GM18508 (cell line): ENCODE data around the gene PALMD.

Source experiments
- ATAC-seq: cut with Tn5 transposase; IDR thresholded peaks from one replicate; pipeline ENCODE4 v1.9.1; 2021; ENCODE audit warnings: moderate number of reproducible peaks; ENCODE audit not compliant: insufficient read depth, unreplicated experiment

The PALMD gene

GRCh38 chr1:99629164-99629563 lies 16.7 kb upstream of the PALMD start:
- ATAC-seq: no peak

GRCh38 chr1:99634971-99635624 lies 10.8 kb upstream of the PALMD start:
- ATAC-seq: no peak

DNA sequence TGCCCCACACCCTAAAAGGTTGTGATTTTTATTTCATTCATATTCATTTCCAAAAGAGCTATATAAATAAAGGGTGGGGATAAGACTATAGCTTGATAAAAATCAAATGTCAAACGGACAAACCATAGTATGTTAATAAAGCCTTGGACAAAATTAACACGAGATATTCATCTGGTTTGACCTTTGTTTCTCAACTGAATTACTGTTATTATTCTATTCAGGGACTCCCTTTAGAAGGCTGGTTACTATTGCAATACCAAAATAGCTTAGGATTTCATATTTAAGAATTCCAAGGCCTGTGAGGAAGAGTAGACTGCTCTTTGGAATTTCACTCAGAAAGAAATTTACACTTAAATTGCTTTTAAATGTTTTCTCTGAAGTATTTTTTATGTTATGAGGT lies 10.2 kb upstream of the PALMD start:
- no peak for ATAC-seq

GRCh38 chr1:99636647-99637175 lies 9.2 kb upstream of the PALMD start:
- ATAC-seq: no peak

DNA sequence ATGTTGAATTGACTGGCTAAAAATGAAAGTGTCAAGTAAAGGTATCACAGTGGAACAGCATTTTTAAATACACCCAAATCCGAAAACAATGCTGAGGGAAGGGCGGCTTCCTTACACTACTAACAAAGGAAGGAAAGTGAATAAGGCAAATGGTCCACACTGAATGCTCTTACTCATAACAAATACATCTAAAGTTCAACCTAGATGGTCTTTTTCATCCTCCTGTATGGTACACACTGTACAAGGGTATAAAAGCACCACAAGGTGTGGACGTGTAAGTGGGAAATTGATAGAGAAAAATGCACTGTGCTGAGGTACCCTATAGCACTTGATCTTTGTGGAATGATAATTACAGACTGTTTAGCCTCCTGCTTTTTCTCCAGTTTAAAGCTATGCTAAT lies 7.1 kb upstream of the PALMD start:
- ATAC-seq: no peak

- no peak for ATAC-seq
Observed at GRCh38 chr1:99639408-99639807, 6.5 kb upstream of the PALMD start.

DNA sequence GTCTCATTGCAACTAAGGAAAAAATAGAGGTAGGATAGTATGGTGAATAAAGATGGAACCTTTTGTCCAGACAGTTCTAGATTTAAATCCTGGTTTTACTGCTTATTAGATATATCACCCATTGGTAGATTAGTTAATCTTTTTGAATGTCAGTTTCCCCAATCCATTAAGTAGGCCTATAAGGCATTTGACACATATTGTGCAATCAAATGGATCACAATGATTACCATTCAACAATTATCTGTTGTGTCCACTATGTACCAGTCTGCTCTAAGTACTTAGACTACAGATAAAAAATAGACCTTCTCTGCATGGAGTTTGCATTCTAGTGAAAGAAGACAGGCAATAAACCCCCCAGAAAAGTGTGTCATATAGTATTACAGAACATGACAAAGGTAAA lies 6.0 kb upstream of the PALMD start:
- no peak for ATAC-seq

DNA sequence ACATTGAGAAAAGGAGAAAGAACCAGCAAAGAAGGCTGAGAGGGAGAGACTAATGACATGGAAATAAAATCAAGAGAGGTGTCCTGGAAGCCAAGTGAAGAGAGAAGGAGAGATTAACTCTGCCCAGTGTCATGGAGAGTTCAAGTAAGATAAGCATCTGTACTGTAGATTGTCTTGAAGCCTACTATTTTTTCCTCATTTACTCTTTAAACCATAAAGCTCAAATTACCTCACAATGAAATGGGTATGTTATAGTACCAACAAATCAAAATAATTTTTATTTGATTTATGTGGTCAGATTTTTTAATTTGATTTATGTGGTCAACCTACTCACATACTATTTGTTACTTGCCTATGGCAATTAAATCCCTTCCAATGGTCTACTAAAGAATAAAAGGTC lies 5.2 kb upstream of the PALMD start:
- no peak for ATAC-seq

DNA sequence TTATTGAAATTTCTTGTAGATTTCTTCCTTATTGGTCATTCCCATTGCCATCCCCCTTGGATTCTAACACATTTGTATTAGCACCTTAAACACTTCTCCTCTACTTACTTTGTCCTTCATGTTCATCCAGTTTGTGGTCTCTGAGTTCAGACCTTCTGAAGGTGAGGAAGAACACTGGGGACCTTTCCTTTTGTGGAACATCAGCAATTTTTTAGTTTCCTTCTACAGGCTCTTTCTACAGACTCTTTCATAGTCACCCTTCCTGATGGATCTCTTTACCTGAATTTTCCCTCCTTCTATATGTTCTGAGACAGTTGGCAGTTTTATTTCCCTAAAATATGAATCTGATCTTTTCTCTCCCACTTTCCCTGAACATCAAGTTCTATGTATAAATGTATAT lies 4.4 kb upstream of the PALMD start:
- no peak for ATAC-seq

DNA sequence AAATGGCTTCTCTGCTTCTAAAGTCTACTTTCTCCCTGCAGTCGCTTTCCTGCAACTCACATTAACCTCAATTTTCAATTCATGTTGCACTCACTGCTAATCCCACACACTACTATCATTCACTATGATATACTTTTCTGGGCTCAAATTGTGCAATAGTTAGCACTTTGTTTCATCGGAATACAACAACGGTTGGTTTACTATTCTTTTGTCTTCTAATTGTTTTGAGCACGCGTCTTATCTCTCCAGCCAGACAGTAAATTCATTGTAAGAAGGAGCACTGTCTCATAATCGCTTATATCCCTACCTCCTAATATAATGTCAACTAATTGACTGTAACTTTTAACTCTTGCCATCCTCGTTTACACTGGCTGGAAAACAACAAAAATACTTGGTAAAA lies 3.9 kb upstream of the PALMD start:
- ATAC-seq: no peak

DNA sequence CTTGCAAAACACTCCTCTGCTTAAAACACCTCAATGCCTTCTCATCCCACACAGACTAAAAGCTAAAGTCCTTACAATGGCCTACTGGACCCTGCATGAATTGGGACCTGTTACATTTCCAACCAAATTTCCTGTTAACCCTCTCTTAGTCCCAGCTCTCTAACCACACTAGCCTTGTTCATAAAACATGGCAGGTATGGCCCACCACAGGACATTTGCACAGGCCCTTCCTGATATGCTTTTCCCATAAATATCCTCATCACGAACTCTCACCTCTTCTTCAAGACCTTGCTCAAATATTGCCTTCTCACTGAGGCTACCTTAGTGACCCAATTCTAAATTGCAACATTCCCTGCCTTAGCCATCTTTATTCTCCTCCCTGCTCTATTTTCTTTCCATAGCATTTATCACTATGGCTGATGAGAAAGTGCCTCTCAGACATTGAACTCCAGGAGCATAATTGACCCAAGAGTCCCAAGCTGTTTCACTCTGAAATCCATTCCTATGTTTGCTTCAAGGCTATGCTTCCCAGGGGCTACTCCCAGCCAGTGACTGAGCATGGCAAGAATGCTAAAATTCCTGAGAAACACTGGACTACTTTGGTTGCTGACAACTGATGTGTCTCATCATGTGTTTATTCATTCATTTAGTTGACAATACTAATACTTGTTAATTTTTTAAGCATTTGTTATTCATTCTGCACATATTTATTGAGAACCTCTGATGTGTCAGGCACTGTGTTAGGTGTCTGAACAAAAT lies 2.7 kb upstream of the PALMD start:
- ATAC-seq: no peak

GRCh38 chr1:99644279-99645004 lies 1.5 kb upstream of the PALMD start:
- no peak for ATAC-seq

GRCh38 chr1:99645203-99645602 lies 710 bp upstream of the PALMD start:
- ATAC-seq: no peak

GRCh38 chr1:99646868-99647267 lies 955 bp downstream of the PALMD start:
- no peak for ATAC-seq

DNA sequence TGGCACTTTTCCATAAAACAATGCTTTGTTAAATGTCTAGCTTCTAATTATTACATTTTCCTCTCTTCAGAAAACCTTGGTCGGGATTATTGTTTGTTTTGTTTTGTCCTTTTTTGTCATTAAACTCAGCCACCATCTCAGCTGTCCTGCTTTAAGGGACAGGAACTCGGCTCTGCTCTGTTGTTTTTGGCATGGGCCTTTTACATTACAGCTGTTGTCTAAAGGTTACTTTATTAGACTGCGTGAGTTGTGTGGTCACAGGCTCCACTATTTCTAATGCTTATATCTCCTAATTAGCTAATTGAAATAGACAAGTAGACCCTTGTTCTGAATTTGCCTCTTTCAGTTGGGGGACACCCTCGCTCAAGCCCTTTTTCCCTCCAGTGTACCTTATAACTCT lies 1.6 kb downstream of the PALMD start:
- ATAC-seq: no peak

GRCh38 chr1:99648107-99648506 lies 2.2 kb downstream of the PALMD start:
- ATAC-seq: no peak

DNA sequence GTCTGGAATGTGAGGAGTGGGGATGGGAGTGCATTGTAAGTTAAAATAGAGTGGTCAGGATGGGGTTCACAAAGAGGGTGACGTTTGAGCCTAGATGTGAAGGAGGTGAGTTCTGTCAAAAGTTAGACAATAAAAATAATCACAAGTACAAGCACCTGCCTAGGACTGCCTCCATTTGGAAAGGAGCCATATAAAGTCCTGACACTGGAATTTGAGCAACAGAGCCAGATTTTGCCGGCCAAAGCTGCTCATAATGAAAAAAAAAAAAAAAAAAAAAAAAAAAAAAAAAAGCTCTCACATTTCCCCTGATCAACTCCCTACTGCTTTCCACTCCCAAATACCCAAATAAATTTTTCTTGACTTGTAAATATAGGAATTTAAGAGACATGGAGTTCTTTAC lies 4.1 kb downstream of the PALMD start:
- ATAC-seq: no peak

DNA sequence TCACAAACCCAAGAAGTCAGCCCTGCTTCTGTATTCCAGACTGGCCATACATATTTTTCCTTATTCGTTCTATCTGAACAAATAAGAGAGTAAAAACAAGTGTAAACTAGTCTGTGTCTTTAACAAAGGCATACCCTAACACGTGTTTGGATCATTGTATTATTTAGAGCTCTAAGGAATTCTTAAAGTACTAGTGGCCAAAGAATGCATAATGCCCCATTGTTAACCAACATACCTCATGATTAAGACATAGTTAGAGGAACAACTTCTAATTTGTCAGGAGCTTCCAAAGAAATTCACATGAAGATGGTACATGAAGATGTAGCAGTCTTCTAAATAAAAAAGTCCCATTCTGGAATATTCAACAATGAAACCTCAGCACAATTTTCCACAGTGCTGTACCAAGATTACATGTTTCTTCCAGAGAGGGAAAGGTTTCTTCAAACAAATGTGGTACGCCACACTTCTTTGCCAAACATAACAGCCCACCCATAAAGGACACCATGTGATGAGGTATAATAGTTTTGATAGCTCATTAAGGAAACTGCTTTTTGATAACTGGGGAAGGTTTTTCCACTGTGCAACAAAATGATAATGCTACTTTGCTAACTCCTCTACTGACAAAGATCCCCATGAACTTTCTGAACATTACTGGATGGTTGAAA lies 5.0 kb downstream of the PALMD start:
- ATAC-seq: no peak

DNA sequence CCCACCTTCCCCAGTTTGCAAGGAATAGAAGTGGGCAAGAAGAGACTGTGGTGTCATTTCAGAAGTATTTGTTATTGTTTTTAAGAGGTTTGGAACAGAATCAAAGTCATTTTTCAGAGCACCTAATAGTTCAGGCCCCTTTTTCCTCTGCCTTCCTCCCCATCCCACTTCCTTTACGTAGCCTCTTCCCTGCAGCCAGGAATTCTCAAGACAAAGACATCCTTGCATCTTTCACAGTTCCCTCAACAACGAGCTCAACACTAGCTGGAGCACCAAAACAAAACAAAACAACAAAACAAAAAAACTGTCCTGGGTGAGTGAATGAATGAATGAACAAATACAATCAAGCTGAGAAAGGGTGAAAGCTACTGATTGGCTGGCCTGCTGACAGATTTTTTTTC lies 7.0 kb downstream of the PALMD start:
- ATAC-seq: no peak

DNA sequence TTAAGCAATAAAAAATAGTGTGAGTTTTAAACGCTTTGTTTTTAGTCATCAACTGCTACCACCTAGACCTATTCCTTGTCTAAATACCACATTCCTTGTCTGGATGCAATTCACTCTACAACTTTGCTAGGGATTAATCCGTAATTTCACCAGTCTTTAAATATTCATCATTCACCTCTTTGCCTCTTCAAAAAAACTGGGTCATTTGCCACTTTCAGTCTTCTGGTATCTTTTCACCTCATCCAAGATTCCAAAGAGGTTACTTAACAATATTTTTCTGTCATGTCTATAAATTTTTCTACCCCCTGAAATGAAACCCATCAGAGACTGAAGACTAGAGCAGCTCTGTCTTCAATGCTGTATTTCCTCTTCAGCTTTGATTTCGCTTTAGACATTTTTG lies 9.5 kb downstream of the PALMD start:
- ATAC-seq: no peak

DNA sequence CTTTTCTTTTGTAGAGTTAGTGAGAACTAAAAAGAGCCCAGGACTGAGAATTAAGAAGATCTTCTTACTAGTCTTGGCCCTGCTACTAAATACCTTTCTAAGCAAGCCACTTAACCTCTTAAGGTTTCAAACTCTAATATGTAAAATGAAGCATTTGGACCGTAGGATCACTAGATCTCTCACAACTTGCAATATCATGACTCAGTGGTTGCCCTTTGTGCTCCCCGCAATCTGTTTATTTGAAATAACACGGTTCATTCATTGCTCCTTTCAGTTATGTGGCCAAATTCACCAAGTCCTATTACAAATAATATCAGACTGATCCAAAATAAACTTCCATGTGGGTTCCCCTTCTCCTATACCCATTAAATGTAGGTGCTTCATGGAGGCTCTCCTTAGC lies 10.8 kb downstream of the PALMD start:
- no peak for ATAC-seq
